Activated T-helper 2 cell treated with anti-CD3 and anti-CD28 coated beads, Interferon-gamma antibody, Interleukin-2, Interleukin-4, amounts not matched to agents 10 μg/mL and 5 μg/mL and 100 μg/mL, durations not matched to agents 14 hours and 24 hours and 36 hours (primary cell): ENCODE measurements around the gene FBLN2. TPM values are rescaled to one million over a fixed set of nuclear protein-coding genes. Genes with fewer than 3 reads are reported as not detected.

Experiments
- DNase-seq: peaks from one replicate; pipeline ENCODE4 v3.0.0; 2021; ENCODE audit warnings: low spot score
- H3K27ac Mint-ChIP-seq: one replicate; pipeline ENCODE4 v1.8.0; 2021; ENCODE audit warnings: mixed read lengths
- H3K27me3 Mint-ChIP-seq: one replicate; pipeline ENCODE4 v1.8.0; 2021; ENCODE audit warnings: low read depth, mixed read lengths
- H3K36me3 Mint-ChIP-seq: one replicate; pipeline ENCODE4 v1.8.0; 2021; ENCODE audit warnings: low read depth, mixed read lengths
- H3K4me1 Mint-ChIP-seq: one replicate; pipeline ENCODE4 v1.8.0; 2021; ENCODE audit warnings: low read depth, mixed read lengths
- H3K4me3 Mint-ChIP-seq: one replicate; pipeline ENCODE4 v1.8.0; 2021; ENCODE audit warnings: low read depth, mild to moderate bottlenecking, moderate library complexity, mixed read lengths
- H3K9me3 Mint-ChIP-seq: one replicate; pipeline ENCODE4 v1.8.0; 2021; ENCODE audit warnings: mixed read lengths
- intact Hi-C: fragments of 100-400 bp; cut with micrococcal nuclease; formaldehyde crosslinking; loops from one replicate; pipeline ENCODE4 v1.15.1; 2023
- total RNA-seq: library from RNA; stranded (reverse); gene quantifications from 2 replicates; pipeline ENCODE4 v1.2.3, GENCODE V29; 2022

Gene FBLN2
- total RNA-seq, 1 donor from 2014 or later, result not detected

DNA sequence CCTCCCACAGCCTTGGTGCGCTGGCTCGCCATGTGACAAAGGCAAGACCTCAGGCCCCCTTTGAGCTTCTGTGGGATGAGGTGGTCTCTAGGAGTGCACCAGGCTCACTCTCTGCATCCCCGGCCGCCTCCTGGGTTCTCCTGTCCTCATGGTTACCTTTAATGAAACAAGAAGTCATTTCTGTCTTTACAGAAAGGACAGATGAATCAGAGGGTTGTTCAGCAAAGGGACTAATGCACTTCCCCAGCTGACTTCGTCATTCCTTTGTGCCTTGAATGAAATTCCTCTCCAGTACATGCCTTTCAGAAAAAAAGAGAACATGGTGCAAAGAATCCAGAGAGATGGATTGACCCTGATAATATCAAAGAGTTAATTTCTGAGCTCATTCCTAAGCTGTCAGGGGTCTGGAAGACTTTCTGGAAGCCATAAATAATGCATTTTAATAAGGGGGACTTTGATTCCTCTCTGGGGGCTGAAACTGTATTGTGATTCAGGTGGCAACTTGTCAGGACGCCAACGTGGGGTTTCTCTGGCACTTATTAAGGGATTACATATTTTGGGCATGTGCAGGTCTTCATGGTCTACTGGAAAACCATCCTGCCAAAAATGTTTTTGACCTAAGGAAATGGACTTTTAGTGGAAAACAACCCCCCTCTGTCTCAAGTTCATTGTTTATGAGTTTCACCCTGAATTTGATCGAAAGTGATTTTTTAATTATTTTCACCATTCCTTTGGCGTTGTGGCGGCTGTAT is 122.7 kb downstream of the FBLN2 start:
- no peak for DNase-seq
- H3K27me3 Mint-ChIP-seq, result no peaks in the 10 kb centered on the region
- no peak overlapping the region for H3K4me3 Mint-ChIP-seq
- no peaks in the 10 kb centered on the region for H3K9me3 Mint-ChIP-seq
- H3K36me3 Mint-ChIP-seq, result no peaks in the 10 kb centered on the region
- H3K4me1 Mint-ChIP-seq, result no peaks in the 10 kb centered on the region
- H3K27ac Mint-ChIP-seq, result no peak overlapping the region
- intact Hi-C loops, result no loop called here

DNA sequence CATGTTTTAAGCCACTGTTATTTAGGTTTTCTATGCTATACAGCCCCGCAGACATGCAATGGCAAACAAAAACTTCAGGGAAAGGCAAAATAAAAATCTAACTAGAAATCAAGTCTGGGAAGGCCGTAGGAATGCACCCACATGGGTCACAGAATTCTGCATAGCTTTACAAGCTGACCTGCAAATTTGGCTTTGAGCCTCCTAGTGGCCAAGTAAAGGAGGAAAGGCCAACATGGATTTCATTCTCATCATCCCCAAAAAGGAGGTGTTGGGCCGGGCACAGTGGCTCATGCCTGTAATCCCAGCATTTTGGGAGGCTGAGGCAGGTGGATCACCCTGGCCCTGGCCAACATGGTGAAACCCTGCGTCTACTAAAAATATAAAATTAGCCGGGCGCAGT is 124.3 kb downstream of the FBLN2 start:
- no peaks in the 10 kb centered on the region for H3K36me3 Mint-ChIP-seq
- no peak for DNase-seq
- H3K4me1 Mint-ChIP-seq, result no peaks in the 10 kb centered on the region
- no peak overlapping the region for H3K27ac Mint-ChIP-seq
- no peak overlapping the region for H3K4me3 Mint-ChIP-seq
- no peaks in the 10 kb centered on the region for H3K9me3 Mint-ChIP-seq
- H3K27me3 Mint-ChIP-seq, result no peaks in the 10 kb centered on the region
- intact Hi-C loops, result no loop called here

DNA sequence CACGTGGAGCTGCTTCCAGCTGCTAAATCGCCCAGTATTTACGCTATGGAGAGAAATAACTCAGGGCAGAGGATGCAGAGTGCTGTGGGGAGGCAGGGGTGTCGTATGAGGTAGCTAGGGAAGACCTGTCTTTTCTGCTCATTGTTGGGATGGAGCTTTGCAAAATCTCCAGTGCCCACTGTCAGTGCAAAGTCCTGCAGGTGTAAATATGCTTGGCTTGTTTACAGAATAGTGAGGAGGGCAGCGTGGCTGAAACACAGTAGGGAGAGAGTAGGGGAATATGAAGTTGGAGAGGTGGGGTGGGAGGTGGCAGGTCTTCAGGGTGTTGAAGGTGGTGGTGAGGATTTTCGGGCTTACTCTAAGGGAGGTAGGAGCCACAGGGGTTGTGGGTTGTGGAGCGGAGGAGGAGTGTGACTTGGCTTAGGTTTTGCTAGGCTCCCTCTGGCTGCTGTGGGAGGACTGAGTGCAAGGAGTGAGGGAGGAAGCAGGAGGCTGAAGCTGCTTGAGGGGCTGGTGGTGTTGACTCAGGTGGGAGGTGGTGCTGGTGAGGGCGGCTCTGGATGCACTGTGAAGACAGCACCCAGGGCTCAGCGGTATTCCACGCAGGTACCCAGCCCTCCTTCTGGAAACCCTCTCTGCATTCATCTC is 125.7 kb downstream of the FBLN2 start:
- H3K4me3 Mint-ChIP-seq, result no peak overlapping the region
- H3K36me3 Mint-ChIP-seq, result no peaks in the 10 kb centered on the region
- no peaks in the 10 kb centered on the region for H3K9me3 Mint-ChIP-seq
- H3K27me3 Mint-ChIP-seq, result no peaks in the 10 kb centered on the region
- H3K27ac Mint-ChIP-seq, result no peak overlapping the region
- no peak for DNase-seq
- no peaks in the 10 kb centered on the region for H3K4me1 Mint-ChIP-seq
- intact Hi-C loops, result no loop called here

DNA sequence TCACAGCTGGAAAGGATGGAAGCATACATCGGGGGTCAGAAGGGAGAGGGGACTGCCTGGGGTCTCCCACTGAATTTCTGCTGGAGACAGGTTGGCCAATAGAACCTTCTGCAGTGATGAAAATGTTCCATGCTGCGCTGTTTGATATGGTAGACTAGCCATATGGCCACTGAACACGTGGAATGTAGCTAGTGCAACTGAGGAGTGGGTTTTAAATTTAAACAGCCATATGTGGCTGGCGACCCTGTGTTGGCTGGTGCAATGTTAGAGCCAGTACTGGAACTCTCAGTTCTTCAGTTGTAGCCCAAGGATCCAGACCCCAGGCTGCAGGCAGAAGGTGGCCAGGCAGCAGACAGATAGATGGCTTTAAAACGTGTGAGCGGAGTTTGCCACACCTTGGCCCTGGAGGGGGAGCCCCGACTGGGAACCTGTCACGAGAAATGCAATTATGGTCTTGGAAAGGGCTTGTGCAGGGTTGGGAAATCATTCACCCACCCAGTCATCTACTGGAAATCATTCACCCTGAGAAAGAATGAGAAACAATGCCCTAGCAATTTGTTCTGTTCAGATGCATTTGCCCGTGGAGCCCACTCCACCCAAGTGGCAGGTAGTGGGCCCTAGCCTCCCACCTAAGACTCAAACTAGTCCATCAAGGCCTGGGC is 127.6 kb downstream of the FBLN2 start:
- H3K9me3 Mint-ChIP-seq, result no peaks in the 10 kb centered on the region
- H3K36me3 Mint-ChIP-seq, result no peaks in the 10 kb centered on the region
- intact Hi-C loops, result no loop called here
- H3K27me3 Mint-ChIP-seq, result no peaks in the 10 kb centered on the region
- no peak overlapping the region for H3K27ac Mint-ChIP-seq
- no peak overlapping the region for H3K4me3 Mint-ChIP-seq
- no peaks in the 10 kb centered on the region for H3K4me1 Mint-ChIP-seq
- no peak for DNase-seq

DNA sequence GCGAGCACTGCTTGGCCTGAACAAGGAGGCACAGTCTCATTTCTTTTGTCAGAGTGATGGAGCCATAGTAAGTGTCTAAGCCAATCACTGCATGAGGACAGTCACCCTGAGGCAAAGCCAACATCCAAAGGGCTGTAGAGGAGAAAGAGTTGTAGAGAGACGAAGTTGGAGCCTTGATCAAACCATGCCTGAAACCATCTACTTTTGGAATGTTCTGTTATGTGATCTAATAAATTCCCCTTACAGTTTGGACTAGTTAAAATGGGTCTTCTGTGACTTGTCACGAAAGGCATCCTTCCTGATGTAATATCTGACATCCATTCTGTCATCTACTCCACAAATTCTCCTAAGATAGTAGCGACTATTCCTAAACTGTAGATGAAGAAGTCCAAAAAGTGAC is 128.3 kb downstream of the FBLN2 start:
- intact Hi-C loops, result no loop called here
- H3K9me3 Mint-ChIP-seq, result no peaks in the 10 kb centered on the region
- H3K36me3 Mint-ChIP-seq, result no peaks in the 10 kb centered on the region
- H3K27ac Mint-ChIP-seq, result no peak overlapping the region
- no peaks in the 10 kb centered on the region for H3K4me1 Mint-ChIP-seq
- H3K4me3 Mint-ChIP-seq, result no peak overlapping the region
- H3K27me3 Mint-ChIP-seq, result no peaks in the 10 kb centered on the region
- no peak for DNase-seq

DNA sequence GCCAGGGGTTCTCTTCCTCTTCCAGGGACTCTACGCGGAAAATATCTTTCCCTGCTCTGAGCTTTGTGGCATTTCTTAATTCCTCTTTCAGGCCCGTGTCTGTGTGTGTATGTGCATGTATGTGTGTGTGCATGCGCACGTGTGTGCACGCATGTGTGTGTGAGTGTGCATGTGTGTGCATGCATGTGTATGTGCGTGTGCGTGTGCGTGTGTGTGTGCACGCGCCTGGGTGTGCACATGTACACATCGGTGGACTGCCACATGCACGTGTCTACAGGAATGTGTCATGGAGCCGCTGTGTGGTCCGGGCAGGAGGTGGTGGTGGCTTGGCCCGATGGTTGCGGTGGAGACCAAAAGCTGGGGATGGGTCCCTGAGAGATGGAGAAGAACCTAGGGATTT is 133.0 kb downstream of the FBLN2 start:
- DNase-seq, result no peak
- no peaks in the 10 kb centered on the region for H3K36me3 Mint-ChIP-seq
- H3K27ac Mint-ChIP-seq, result no peak overlapping the region
- intact Hi-C loops, result no loop called here
- H3K4me1 Mint-ChIP-seq, result no peaks in the 10 kb centered on the region
- no peaks in the 10 kb centered on the region for H3K9me3 Mint-ChIP-seq
- no peaks in the 10 kb centered on the region for H3K27me3 Mint-ChIP-seq
- no peak overlapping the region for H3K4me3 Mint-ChIP-seq

DNA sequence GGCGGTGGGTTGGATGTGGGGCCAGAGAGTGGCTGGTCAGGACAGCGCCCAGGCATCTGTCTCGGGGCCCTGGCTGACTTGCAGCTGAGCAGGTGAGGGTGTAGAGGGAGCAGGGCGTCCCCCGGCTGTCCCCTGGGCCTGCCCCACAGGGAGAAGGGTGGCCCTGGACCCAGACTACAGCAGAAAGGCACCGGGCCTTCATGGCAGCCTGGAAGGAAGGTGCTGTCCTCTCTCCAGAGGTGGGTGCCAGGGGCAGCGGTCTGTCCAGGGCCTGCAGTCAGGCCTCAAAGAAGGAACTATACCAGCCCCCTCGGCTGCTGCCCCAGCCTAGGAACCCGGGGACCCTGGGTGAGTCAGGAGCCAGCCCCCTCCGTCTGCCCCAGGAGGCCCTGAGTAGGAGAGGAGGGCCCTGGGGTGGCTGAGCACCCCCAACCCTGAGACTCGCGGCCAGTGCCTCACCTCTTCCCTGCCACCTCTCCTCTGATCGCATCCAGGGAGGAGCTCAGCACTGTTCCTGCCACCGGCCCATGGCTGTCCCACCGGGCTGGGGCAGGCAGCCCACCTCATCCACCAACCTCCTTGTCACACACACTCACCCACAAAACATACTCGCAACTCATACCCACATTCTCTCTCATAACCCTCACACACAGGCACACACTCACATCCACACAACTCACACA is 133.5 kb downstream of the FBLN2 start:
- no peak for DNase-seq
- Mint-ChIP-seq H3K4me3 (no peak overlapping the region), H3K36me3 (no peaks in the 10 kb centered on the region), H3K4me1 (no peaks in the 10 kb centered on the region), H3K27me3 (no peaks in the 10 kb centered on the region), H3K9me3 (no peaks in the 10 kb centered on the region), H3K27ac (no peak overlapping the region)
- intact Hi-C loops, result no loop called here

DNA sequence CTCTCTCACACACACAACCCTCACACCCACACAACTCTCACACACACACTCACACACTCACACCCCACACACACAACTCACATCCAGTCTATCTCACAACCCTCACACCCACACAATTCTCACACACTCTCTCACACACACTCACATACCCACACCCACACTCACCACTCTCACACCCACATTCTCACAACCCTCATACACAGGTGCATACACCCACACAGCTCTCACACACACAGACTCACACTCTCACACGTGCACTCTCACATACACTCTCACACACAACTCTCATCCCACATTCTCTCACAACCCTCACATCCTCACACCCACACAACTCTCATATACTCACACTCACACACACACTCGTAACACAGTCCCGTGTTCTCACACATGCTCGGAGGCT is 134.4 kb downstream of the FBLN2 start:
- no peak overlapping the region for H3K4me3 Mint-ChIP-seq
- no peaks in the 10 kb centered on the region for H3K9me3 Mint-ChIP-seq
- no peaks in the 10 kb centered on the region for H3K4me1 Mint-ChIP-seq
- no peaks in the 10 kb centered on the region for H3K36me3 Mint-ChIP-seq
- intact Hi-C loops, result no loop called here
- H3K27me3 Mint-ChIP-seq, result no peaks in the 10 kb centered on the region
- H3K27ac Mint-ChIP-seq, result no peak overlapping the region
- no peak for DNase-seq

DNA sequence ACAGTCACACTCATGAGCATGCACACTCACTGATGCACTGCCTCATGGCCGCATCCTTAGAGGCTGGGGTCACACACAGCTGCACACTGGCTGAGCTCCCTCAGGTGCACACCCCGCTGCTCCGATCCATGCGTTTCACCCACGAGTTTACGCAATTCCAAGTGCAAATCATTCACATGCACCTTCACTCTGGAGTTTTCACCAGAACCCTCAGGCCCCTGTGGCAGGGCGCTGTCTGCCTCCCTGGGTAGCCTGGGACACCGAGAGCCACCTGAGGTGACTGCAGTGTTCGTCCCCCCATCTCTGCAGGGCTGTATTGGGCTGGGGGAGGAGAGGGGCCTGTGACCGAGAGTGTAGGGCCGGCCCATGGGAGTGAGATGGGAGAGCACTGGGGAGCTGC is 134.8 kb downstream of the FBLN2 start:
- H3K9me3 Mint-ChIP-seq, result no peaks in the 10 kb centered on the region
- H3K4me3 Mint-ChIP-seq, result no peak overlapping the region
- no peaks in the 10 kb centered on the region for H3K36me3 Mint-ChIP-seq
- intact Hi-C loops, result no loop called here
- no peak overlapping the region for H3K27ac Mint-ChIP-seq
- H3K4me1 Mint-ChIP-seq, result no peaks in the 10 kb centered on the region
- no peaks in the 10 kb centered on the region for H3K27me3 Mint-ChIP-seq
- DNase-seq, result no peak

DNA sequence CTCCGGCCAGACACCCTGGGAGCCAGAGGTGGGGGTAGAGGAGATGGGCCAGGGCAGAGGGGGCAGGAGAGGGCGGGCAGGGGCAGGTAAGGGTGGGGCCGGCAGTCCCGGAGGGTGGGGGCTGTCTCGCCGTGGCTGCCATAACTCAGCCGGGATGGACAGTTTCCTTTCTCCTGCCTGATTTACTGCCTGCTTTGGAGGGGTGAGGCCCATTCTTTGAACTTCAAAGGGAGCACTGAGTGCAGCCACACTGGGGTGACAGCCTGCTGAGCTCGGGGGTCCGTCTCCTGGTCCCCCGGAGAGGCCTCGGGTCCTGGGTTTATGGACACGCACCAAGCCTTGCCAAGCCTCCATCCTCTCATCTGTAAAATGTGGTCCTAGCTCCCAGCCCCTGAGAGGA is 135.4 kb downstream of the FBLN2 start:
- H3K27me3 Mint-ChIP-seq, result no peaks in the 10 kb centered on the region
- no peaks in the 10 kb centered on the region for H3K4me1 Mint-ChIP-seq
- intact Hi-C loops, result no loop called here
- H3K36me3 Mint-ChIP-seq, result no peaks in the 10 kb centered on the region
- no peaks in the 10 kb centered on the region for H3K9me3 Mint-ChIP-seq
- no peak overlapping the region for H3K27ac Mint-ChIP-seq
- no peak for DNase-seq
- no peak overlapping the region for H3K4me3 Mint-ChIP-seq

DNA sequence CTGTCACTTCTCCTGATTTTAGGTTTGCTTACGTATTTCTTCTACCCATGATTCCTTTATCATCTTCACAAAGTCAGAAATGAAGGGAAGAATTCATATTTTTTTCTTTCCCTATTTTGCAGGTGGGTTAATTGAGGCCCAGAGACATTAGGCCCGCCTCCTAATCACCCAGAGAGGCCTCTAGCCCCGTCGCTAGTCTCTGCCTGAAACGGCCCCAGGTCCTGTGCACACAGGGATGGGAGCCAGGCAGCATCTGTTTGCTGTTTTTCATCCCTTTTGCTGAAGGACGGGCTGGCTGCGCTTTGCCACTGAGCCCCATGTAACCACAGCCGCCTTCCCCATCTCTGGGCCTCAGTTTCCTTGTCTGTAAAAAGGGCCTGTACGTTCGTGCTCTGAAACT is 135.9 kb downstream of the FBLN2 start:
- H3K27ac Mint-ChIP-seq, result no peak overlapping the region
- no peaks in the 10 kb centered on the region for H3K36me3 Mint-ChIP-seq
- no peaks in the 10 kb centered on the region for H3K9me3 Mint-ChIP-seq
- no peak overlapping the region for H3K4me3 Mint-ChIP-seq
- DNase-seq, result no peak
- H3K4me1 Mint-ChIP-seq, result no peaks in the 10 kb centered on the region
- intact Hi-C loops, result no loop called here
- no peaks in the 10 kb centered on the region for H3K27me3 Mint-ChIP-seq

DNA sequence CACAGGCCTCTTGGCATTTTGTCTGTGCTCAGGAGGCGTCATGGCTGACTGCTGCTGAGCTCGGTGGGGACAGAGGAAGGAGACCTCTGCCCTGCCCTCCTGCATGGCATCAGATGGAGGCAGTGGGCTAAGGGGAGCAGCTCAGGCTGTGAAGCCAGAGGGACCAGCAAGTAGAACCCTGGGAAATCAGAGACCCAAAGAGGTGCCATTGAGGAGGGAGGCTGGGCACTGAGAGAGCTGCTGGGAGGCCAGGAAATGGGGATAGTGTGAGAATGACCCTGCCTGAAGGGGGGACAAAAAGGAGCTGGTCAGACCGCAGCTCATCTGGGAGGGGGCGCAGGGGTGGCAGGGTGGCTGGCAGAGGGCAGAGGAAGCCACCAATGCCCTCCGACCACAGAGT is 136.8 kb downstream of the FBLN2 start:
- Mint-ChIP-seq H3K4me1 (no peaks in the 10 kb centered on the region), H3K27ac (no peak overlapping the region), H3K9me3 (no peaks in the 10 kb centered on the region), H3K36me3 (no peaks in the 10 kb centered on the region), H3K27me3 (no peaks in the 10 kb centered on the region), H3K4me3 (no peak overlapping the region)
- DNase-seq, result no peak
- intact Hi-C loops, result no loop called here
